Measurements from ENCODE around the gene RNF150.

DNA sequence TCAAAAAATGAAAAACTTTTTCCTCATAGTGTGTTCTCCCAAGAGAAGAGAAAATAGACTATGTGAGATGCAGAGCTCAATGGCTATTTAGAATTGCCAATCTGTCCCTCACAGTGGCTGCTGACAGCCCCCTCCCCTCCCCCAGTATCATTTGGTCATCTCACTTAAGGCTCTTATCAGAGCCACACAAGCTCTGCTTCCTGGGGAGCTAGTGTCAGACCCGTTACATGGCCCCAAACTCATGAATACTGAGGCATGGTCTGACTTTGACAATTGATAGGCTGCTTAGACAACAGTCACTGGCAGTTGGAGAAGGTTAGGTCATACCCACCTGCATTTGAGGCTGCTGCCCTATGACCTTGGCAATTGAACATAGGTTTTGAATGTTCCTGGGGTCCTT, 15.3 kb downstream of the RNF150 start:
- TF ChIP-seq POLR2AphosphoS5 (IDR thresholded peaks at IDR 0.05; ENCODE audit: low read depth, low read length) (no peak), FOXP2 (optimal IDR thresholded peaks at IDR 0.05; ENCODE audit: borderline replicate concordance, extremely low read depth, extremely low read length, insufficient read depth) (no peak), TAF1 (IDR thresholded peaks at IDR 0.05; ENCODE audit: borderline replicate concordance, insufficient read depth, low read length) (no peak), SIN3A (IDR thresholded peaks at IDR 0.05; ENCODE audit: borderline replicate concordance, insufficient read depth, low read length) (no peak)
- TF ChIP-seq, protein P1, sequence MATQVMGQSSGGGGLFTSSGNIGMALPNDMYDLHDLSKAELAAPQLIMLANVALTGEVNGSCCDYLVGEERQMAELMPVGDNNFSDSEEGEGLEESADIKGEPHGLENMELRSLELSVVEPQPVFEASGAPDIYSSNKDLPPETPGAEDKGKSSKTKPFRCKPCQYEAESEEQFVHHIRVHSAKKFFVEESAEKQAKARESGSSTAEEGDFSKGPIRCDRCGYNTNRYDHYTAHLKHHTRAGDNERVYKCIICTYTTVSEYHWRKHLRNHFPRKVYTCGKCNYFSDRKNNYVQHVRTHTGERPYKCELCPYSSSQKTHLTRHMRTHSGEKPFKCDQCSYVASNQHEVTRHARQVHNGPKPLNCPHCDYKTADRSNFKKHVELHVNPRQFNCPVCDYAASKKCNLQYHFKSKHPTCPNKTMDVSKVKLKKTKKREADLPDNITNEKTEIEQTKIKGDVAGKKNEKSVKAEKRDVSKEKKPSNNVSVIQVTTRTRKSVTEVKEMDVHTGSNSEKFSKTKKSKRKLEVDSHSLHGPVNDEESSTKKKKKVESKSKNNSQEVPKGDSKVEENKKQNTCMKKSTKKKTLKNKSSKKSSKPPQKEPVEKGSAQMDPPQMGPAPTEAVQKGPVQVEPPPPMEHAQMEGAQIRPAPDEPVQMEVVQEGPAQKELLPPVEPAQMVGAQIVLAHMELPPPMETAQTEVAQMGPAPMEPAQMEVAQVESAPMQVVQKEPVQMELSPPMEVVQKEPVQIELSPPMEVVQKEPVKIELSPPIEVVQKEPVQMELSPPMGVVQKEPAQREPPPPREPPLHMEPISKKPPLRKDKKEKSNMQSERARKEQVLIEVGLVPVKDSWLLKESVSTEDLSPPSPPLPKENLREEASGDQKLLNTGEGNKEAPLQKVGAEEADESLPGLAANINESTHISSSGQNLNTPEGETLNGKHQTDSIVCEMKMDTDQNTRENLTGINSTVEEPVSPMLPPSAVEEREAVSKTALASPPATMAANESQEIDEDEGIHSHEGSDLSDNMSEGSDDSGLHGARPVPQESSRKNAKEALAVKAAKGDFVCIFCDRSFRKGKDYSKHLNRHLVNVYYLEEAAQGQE (IDR thresholded peaks at IDR 0.05; ENCODE audit: insufficient read depth in 1 of 2, low read depth in 2 of 2, low read length in 2 of 2): no peak
